Skin of body (tissue), 2 donors: ENCODE measurements around the gene PPIE. TPM values are rescaled to one million over a fixed set of nuclear protein-coding genes. Genes with fewer than 3 reads are reported as not detected.
"Not testable (repeated sequence)": the region's sequence is repeated elsewhere in the genome, so short reads cannot be mapped to it uniquely, and the experiment has no call there.

Source experiments
- DNase-seq: peaks from one replicate; lab custom pipeline; 2025; lab: John Stamatoyannopoulos, UW
- total RNA-seq: library from RNA; depleted of rRNA; stranded (reverse); fragments of >200 nt; gene quantifications from one replicate; pipeline ENCODE4 v1.2.3, GENCODE V29; 2014

PPIE gene
- total RNA-seq, 1 donor from 2014 or later, result 26.0 TPM

- no peak for DNase-seq
These were observed 38.2 kb downstream of the PPIE start for GRCh38 chr1:39776886-39777285.

GRCh38 chr1:39777306-39777705 is 38.6 kb downstream of the PPIE start:
- no peak for DNase-seq

- DNase-seq, result not testable (repeated sequence)
These were observed 39.2 kb downstream of the PPIE start for GRCh38 chr1:39777896-39778295.

GRCh38 chr1:39778463-39779099 is 39.9 kb downstream of the PPIE start:
- DNase-seq, result not testable (repeated sequence)

GRCh38 chr1:39779137-39779536 is 40.5 kb downstream of the PPIE start:
- no peak for DNase-seq

GRCh38 chr1:39779821-39780220 is 41.1 kb downstream of the PPIE start:
- no peak for DNase-seq

- DNase-seq, result no peak
These were observed 42.6 kb downstream of the PPIE start for GRCh38 chr1:39781349-39781715.

GRCh38 chr1:39782103-39782502 is 43.4 kb downstream of the PPIE start:
- DNase-seq, result no peak

GRCh38 chr1:39782685-39783084 is 44.0 kb downstream of the PPIE start:
- DNase-seq, result not testable (repeated sequence)

- DNase-seq, result not testable (repeated sequence)
These were observed 47.8 kb downstream of the PPIE start for GRCh38 chr1:39786303-39787107.

- not testable (repeated sequence) for DNase-seq
These were observed 48.4 kb downstream of the PPIE start for GRCh38 chr1:39787108-39787375.

- DNase-seq, result no peak
These were observed 48.8 kb downstream of the PPIE start for GRCh38 chr1:39787468-39787867.

GRCh38 chr1:39787964-39788363 is 49.3 kb downstream of the PPIE start:
- not testable (repeated sequence) for DNase-seq

GRCh38 chr1:39788426-39788757 is 49.7 kb downstream of the PPIE start:
- no peak for DNase-seq

GRCh38 chr1:39788758-39789570 is 50.3 kb downstream of the PPIE start, which contains the start of gene BMP8B:
TSS of gene BMP8B (minus strand) at chr1:39788865. CDS start at chr1:39788485, 380 bp downstream.
- DNase-seq, result no peak

GRCh38 chr1:39789571-39790110 is 51.0 kb downstream of the PPIE start:
- no peak for DNase-seq

- no peak for DNase-seq
These were observed 53.2 kb downstream of the PPIE start for GRCh38 chr1:39791838-39792237.

- no peak for DNase-seq
These were observed 57.0 kb downstream of the PPIE start for GRCh38 chr1:39795651-39796050.

- DNase-seq, result not testable (repeated sequence)
These were observed 60.4 kb downstream of the PPIE start for GRCh38 chr1:39798859-39799769.

GRCh38 chr1:39799770-39800470 is 61.2 kb downstream of the PPIE start:
- no peak for DNase-seq
